Measurements from ENCODE around the gene DHRS11. TPM values are rescaled to one million over a fixed set of nuclear protein-coding genes. Genes with fewer than 3 reads are reported as not detected.

The DHRS11 gene
- total RNA-seq, 1 experiment from 2014 or later = 27.9 TPM

DNA sequence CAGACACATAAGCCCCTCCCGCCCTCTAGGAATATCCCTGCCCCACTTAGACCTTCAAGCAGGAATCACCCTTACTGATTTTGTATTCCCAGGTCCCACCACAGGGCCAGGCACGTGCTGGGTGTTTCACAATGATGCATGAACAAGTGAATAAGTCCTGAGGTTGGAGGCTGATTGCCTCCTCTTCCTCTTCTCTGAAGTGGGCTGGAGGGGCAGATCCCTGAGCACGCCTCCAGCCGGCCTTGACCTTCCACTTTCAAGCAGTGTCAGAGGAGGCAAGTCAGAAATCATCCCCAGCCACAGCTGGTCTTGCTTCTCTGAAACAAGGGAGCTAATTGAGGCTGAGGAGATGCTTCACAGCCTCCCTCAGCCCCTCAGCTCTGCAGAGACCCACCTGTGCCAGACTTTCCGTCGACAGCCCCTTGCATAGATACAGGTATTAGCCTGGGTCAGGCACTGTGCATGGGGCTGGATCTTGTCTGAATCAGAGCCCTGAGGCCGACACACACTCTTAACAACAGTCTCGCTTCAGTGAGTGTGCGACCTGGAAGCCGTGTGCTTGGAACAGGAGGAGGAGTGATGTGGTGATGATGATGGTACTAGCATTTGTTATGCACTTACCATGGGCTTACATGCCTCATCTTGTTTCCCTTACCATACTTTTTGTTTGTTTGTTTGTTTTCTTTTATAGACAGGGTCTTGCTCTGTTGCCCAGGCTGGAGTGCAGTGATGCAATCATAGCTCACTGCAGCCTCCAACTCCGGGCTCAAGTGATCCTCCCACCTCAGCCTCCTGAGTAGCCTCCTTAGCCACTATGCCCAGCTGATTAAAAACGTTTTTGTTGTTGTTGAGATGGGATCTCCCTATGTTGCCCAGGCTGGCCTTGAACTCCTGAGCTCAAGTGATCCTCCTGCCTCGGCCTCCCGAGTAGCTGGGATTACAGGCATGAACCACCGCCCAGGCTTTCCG is 24.7 kb downstream of the DHRS11 start:
- no peak overlapping the region for H2AFZ ChIP-seq (ENCODE audit: low read length)
- Mint-ChIP-seq H3K27me3 (ENCODE audit: low read depth) (no peaks in the 10 kb centered on the region), H3K4me1 (peaks cover 38 to 49% of the 10 kb centered on the region in 2 experiments), H3K27ac (peak overlapping the region in 1 of 3 experiments; percentile 45; a peak in 1 of 7 replicates), H3K4me3 (no peak overlapping the region), H3K36me3 (ENCODE audit: insufficient read depth in 1 of 3, low read depth in 3 of 3) (no peaks in the 10 kb centered on the region), H3K9me3 (no peaks in the 10 kb centered on the region)
- H2BK20ac ChIP-seq (ENCODE audit: low read depth, low read length, poor library complexity, severe bottlenecking) = no peak overlapping the region
- no peaks in the 10 kb centered on the region for H4K20me1 ChIP-seq (ENCODE audit: control insufficient read depth, insufficient read depth, insufficient read length)
- H3K4me2 ChIP-seq (ENCODE audit: insufficient read depth, insufficient read length, low read length) = no peak overlapping the region
- H3K27me3 ChIP-seq (ENCODE audit: insufficient read depth, low read length) = no peaks in the 10 kb centered on the region
- WGBS (ENCODE audit: extremely low coverage, insufficient read length, low lambda C conversion rate) = no CpG with 5 or more reads among the region's 16 CpGs
- DNase-seq = no peak
- no peaks in the 10 kb centered on the region for H3K79me1 ChIP-seq (ENCODE audit: insufficient read depth, low read depth, low read length, poor library complexity, severe bottlenecking)
- H3K56ac ChIP-seq (ENCODE audit: insufficient read length, low read depth, low read length) = no peak overlapping the region
- no peak overlapping the region for H2BK5ac ChIP-seq (ENCODE audit: insufficient read length, low read length)
- no peak overlapping the region for H3K9ac ChIP-seq (ENCODE audit: extremely low read depth, insufficient read length, low read length)
- no peak overlapping the region for H2BK12ac ChIP-seq (ENCODE audit: insufficient read length, low read depth, low read length)
- H3K9me3 ChIP-seq (ENCODE audit: control insufficient read depth, low read depth, low read length) = no peaks in the 10 kb centered on the region
- H3K23me2 ChIP-seq (ENCODE audit: insufficient read length, low read depth, low read length, poor library complexity, severe bottlenecking) = no peaks in the 10 kb centered on the region
- peaks cover 8% of the 10 kb centered on the region; the same call in 1 of the 2 replicates for H3K4me1 ChIP-seq (ENCODE audit: insufficient read depth, low read length)
- no peaks in the 10 kb centered on the region for H3K79me2 ChIP-seq (ENCODE audit: insufficient read depth, low read length)
- TF ChIP-seq CTCF (conservative IDR thresholded peaks at IDR 0.05) = no peak
- H4K8ac ChIP-seq (replicated peaks; ENCODE audit: insufficient read length, low read depth, low read length) = no peak overlapping the region
- H2BK120ac ChIP-seq (ENCODE audit: low read depth, low read length, poor library complexity, severe bottlenecking) = no peak overlapping the region
- H3K4ac ChIP-seq (ENCODE audit: low read depth, low read length) = no peak overlapping the region
- no peak overlapping the region for H3K18ac ChIP-seq (ENCODE audit: insufficient read length, low read depth, low read length)
- H2AK5ac ChIP-seq (ENCODE audit: insufficient read length, low read length) = no peak overlapping the region
- no peak overlapping the region; the same call in 1 of the 2 replicates for H3K14ac ChIP-seq (ENCODE audit: insufficient read depth, low read length)
- H4K5ac ChIP-seq (ENCODE audit: insufficient read length, low read depth, low read length) = no peak overlapping the region
- no peak overlapping the region for H3K27ac ChIP-seq (ENCODE audit: insufficient read length, low read depth, low read length)
- no peak overlapping the region for H3K23ac ChIP-seq (ENCODE audit: insufficient read length, low read depth, low read length)
- H3T11ph ChIP-seq (ENCODE audit: low read length) = no peak overlapping the region
- no peak overlapping the region for H2BK15ac ChIP-seq (ENCODE audit: low read depth, low read length)
- no peak overlapping the region for H4K91ac ChIP-seq (ENCODE audit: insufficient read length, low read depth, low read length)

Measured in H9 (cell line).